DOHH2 (cell line): Measurements from ENCODE around the gene ARHGAP4.

Experiments used
- H3F3A ChIP-seq: fragments of 200-600 bp; sonication (generic), shearing (Covaris generic); 2 replicates; pipeline ENCODE4 v1.6.0; 2016; ENCODE audit warnings: antibody characterized with exemption, mild to moderate bottlenecking; ENCODE audit not compliant: control insufficient read depth, insufficient read depth
- H3K27ac ChIP-seq: fragments of 200-600 bp; sonication (generic); 2 replicates; pipeline ENCODE4 v1.5.1; 2014; ENCODE audit warnings: low read depth, mild to moderate bottlenecking, low read length, moderate library complexity
- H3K27me3 ChIP-seq: fragments of 200-600 bp; sonication (generic); 2 replicates; pipeline ENCODE4 v1.6.1; 2014; ENCODE audit warnings: mild to moderate bottlenecking, low read length, mixed read lengths; ENCODE audit not compliant: control insufficient read depth
- H3K36me3 ChIP-seq: fragments of 200-600 bp; sonication (generic); 2 replicates; pipeline ENCODE4 v1.6.1; 2014; ENCODE audit warnings: mild to moderate bottlenecking, low read length, moderate library complexity, mixed read lengths; ENCODE audit not compliant: control insufficient read depth
- H3K4me1 ChIP-seq: fragments of 200-600 bp; sonication (generic); 2 replicates; pipeline ENCODE4 v1.6.1; 2014; ENCODE audit warnings: mild to moderate bottlenecking, low read length, mixed read lengths; ENCODE audit not compliant: control insufficient read depth
- H3K4me2 ChIP-seq: fragments of 200-600 bp; sonication (generic); 2 replicates; pipeline ENCODE4 v1.6.0; 2014; ENCODE audit warnings: mild to moderate bottlenecking, low read length, moderate library complexity
- H3K4me3 ChIP-seq: fragments of 200-600 bp; sonication (generic); 2 replicates; pipeline ENCODE4 v1.5.1; 2014; ENCODE audit warnings: mild to moderate bottlenecking, low read length, mixed read lengths
- H3K79me2 ChIP-seq: fragments of 200-600 bp; sonication (generic); 2 replicates; pipeline ENCODE4 v1.6.1; 2014; ENCODE audit warnings: mild to moderate bottlenecking, low read length, mixed read lengths; ENCODE audit not compliant: control insufficient read depth
- H3K9me2 ChIP-seq: fragments of 200-600 bp; sonication (generic); replicated peaks from 2 replicates; pipeline ENCODE4 v1.6.1; 2014; ENCODE audit warnings: mild to moderate bottlenecking, low read length, mixed read lengths; ENCODE audit not compliant: control insufficient read depth
- H3K9me3 ChIP-seq: fragments of 200-600 bp; sonication (generic); 2 replicates; pipeline ENCODE4 v1.6.1; 2014; ENCODE audit warnings: antibody characterized with exemption, low read length, mixed read lengths; ENCODE audit not compliant: control insufficient read depth, insufficient read depth
- H4K20me1 ChIP-seq: fragments of 200-600 bp; sonication (generic); 2 replicates; pipeline ENCODE4 v1.6.0; 2014; ENCODE audit warnings: low read depth, mild to moderate bottlenecking, antibody characterized with exemption, low read length, moderate library complexity; ENCODE audit not compliant: control insufficient read depth, insufficient read depth
- EZH2phosphoT487 ChIP-seq: fragments of 200-600 bp; sonication (generic); IDR thresholded peaks from 2 replicates; pipeline ENCODE4 v1.6.1; 2017; ENCODE audit warnings: borderline replicate concordance, mild to moderate bottlenecking, antibody characterized with exemption, low read length, moderate library complexity, mixed read lengths
- TF ChIP-seq, protein P1 (sequence below): fragments of 200-600 bp; sonication (generic); IDR thresholded peaks from one replicate; pipeline ENCODE4 v1.5.1; 2014; ENCODE audit warnings: antibody characterized with exemption, mild to moderate bottlenecking, low read depth, low read length; ENCODE audit not compliant: poor library complexity, severe bottlenecking

Gene ARHGAP4

GRCh38 chrX:153925739-153926551 is at the start of gene ARHGAP4:
Gene ARHGAP4, minus strand, starts transcription at chrX:153926264. Its CDS starts 62 bp downstream, at chrX:153926202.
- H3K36me3 ChIP-seq = peaks cover 44% of the 10 kb centered on the region
- no peaks in the 10 kb centered on the region for H3K9me3 ChIP-seq
- peaks cover 45% of the 10 kb centered on the region for H3K4me1 ChIP-seq
- TF ChIP-seq EZH2phosphoT487 = no peak
- TF ChIP-seq, protein P1, sequence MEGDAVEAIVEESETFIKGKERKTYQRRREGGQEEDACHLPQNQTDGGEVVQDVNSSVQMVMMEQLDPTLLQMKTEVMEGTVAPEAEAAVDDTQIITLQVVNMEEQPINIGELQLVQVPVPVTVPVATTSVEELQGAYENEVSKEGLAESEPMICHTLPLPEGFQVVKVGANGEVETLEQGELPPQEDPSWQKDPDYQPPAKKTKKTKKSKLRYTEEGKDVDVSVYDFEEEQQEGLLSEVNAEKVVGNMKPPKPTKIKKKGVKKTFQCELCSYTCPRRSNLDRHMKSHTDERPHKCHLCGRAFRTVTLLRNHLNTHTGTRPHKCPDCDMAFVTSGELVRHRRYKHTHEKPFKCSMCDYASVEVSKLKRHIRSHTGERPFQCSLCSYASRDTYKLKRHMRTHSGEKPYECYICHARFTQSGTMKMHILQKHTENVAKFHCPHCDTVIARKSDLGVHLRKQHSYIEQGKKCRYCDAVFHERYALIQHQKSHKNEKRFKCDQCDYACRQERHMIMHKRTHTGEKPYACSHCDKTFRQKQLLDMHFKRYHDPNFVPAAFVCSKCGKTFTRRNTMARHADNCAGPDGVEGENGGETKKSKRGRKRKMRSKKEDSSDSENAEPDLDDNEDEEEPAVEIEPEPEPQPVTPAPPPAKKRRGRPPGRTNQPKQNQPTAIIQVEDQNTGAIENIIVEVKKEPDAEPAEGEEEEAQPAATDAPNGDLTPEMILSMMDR = no peak
- H4K20me1 ChIP-seq = no peaks in the 10 kb centered on the region
- H3K27ac ChIP-seq = peak within 1 kb of the TSS; percentile 100
- peak within 1 kb of the TSS; percentile 98 for H3K4me3 ChIP-seq
- H3F3A ChIP-seq = peaks cover 9% of the 10 kb centered on the region; the same call in 1 of the 2 replicates
- peak within 1 kb of the TSS; percentile 98 for H3K4me2 ChIP-seq
- peaks cover 40% of the 10 kb centered on the region for H3K79me2 ChIP-seq
- H3K9me2 ChIP-seq = no peaks in the 10 kb centered on the region
- no peaks in the 10 kb centered on the region for H3K27me3 ChIP-seq

DNA sequence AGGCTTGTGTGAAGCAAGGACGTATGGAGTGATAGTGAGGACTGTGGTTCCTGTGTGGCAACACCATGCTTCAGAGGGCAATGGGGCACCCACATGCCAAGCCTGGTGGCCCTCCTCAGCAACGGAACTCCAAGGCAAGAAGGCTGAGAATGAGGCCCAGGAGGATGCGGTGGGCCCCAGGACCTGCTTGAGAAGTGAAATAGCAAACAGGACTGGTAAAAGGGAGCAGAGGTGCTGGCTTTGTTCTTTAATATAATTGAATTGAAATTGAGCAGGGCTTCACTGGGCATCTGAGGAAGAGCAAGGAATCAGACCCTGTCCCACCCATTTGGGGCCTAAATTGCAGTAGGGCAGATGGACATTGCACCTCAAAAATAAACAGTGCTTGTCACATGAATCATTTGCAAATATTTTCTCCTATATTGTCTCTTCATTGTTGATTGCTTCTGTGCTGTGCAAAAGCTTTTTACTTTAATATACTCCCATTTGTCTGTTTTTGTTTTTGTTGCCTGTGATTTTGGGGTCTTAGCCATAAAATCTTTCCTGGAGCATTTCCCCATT is 48.7 kb upstream of the ARHGAP4 start:
- Histone ChIP-seq H3K4me3 (no peak overlapping the region), H3K4me2 (peak overlapping the region; percentile 91), H3K27ac (no peak overlapping the region), H3K79me2 (peaks cover 37% of the 10 kb centered on the region), H4K20me1 (no peaks in the 10 kb centered on the region), H3K36me3 (peaks cover 16% of the 10 kb centered on the region), H3K9me2 (no peaks in the 10 kb centered on the region), H3F3A (0 out of 2 replicates have a peak, but pooled peaks cover 3% of the 10 kb centered on the region), H3K9me3 (no peaks in the 10 kb centered on the region), H3K27me3 (no peaks in the 10 kb centered on the region), H3K4me1 (peaks cover 16% of the 10 kb centered on the region)
- TF ChIP-seq, protein P1 = no peak
- TF ChIP-seq EZH2phosphoT487 = no peak

DNA sequence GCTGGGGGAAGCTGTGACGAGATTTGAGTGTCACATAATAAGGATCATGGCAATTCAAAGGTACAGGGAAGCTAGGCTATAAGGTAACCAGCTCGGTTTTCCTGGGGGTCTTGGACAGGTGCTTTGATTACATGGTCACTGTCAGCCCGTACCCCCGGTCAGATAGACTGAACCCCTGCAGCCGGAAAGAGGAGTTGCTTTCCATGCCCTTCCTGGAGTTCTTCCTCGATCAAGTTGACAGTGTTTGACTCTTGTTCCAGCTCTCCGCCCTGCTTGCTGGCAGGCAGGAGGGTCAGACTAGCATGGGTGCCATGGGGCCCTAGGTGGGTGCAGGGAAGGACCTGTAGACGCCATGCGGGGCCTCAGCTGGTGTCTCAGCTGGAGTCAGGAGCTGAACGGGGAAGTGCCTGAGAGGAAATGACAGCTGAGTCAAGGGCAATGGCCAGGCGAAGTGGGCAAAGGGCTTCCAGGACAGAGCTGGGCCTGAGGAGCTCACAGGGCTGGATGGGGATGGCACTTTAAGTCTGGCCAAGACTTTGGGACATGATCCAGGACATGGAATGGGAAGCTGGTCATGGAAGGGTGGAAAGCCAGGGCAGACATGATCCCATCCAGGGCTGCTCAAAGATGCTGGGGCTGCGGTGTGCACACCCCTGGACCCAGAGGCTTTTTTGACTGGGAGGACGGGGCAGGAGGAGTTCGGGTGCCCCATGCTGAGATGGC is 48.1 kb upstream of the ARHGAP4 start:
- H3K79me2 ChIP-seq = peaks cover 44% of the 10 kb centered on the region
- TF ChIP-seq, protein P1 = no peak
- no peak for TF ChIP-seq EZH2phosphoT487
- H3K4me3 ChIP-seq = peak overlapping the region; percentile 77
- H3K27ac ChIP-seq = peak overlapping the region; percentile 94
- H3K9me3 ChIP-seq = no peaks in the 10 kb centered on the region
- H3K36me3 ChIP-seq = peaks cover 23% of the 10 kb centered on the region
- peaks cover 16% of the 10 kb centered on the region for H3K4me1 ChIP-seq
- 0 out of 2 replicates have a peak, but pooled peaks cover 3% of the 10 kb centered on the region for H3F3A ChIP-seq
- no peaks in the 10 kb centered on the region for H3K9me2 ChIP-seq
- H4K20me1 ChIP-seq = no peaks in the 10 kb centered on the region
- peak overlapping the region; percentile 91 for H3K4me2 ChIP-seq
- no peaks in the 10 kb centered on the region for H3K27me3 ChIP-seq
